Smooth muscle cell (in vitro differentiated cells): ENCODE results near the gene ZMIZ1. TPM values are rescaled to one million over a fixed set of nuclear protein-coding genes. Genes with fewer than 3 reads are reported as not detected.

ENCODE experiments used
- DNase-seq: peaks from one replicate; lab custom pipeline; 2025; ENCODE audit not compliant: unreplicated experiment; lab: John Stamatoyannopoulos, UW
- H2AFZ ChIP-seq: fragments of 200-600 bp; sonication (generic); 2 replicates; pipeline ENCODE4 v1.6.0; 2016; ENCODE audit warnings: antibody characterized with exemption, low read depth, mild to moderate bottlenecking
- H3F3A ChIP-seq: fragments of 200-600 bp; sonication (generic); 2 replicates; pipeline ENCODE4 v1.6.0; 2017; ENCODE audit warnings: antibody characterized with exemption, low read depth
- H3K27ac ChIP-seq: fragments of 200-600 bp; sonication (generic); 2 replicates; pipeline ENCODE4 v1.5.1; 2016; ENCODE audit warnings: low read depth, mild to moderate bottlenecking
- H3K27me3 ChIP-seq: fragments of 200-600 bp; sonication (generic); 2 replicates; pipeline ENCODE4 v1.6.1; 2016; ENCODE audit warnings: low read depth, mild to moderate bottlenecking
- H3K36me3 ChIP-seq: fragments of 200-600 bp; sonication (generic); 2 replicates; pipeline ENCODE4 v1.5.1; 2016; ENCODE audit warnings: low read depth
- H3K4me1 ChIP-seq: fragments of 200-600 bp; sonication (generic); 2 replicates; pipeline ENCODE4 v1.5.1; 2016; ENCODE audit warnings: low read depth
- H3K4me2 ChIP-seq: fragments of 200-600 bp; sonication (generic); 2 replicates; pipeline ENCODE4 v1.6.0; 2016; ENCODE audit warnings: mild to moderate bottlenecking
- H3K4me3 ChIP-seq: fragments of 200-600 bp; sonication (generic); 2 replicates; pipeline ENCODE4 v1.5.1; 2016; ENCODE audit warnings: mild to moderate bottlenecking
- H3K79me2 ChIP-seq: fragments of 200-600 bp; sonication (generic); 2 replicates; pipeline ENCODE4 v1.6.0; 2016; ENCODE audit warnings: low read depth, mild to moderate bottlenecking
- H3K9ac ChIP-seq: fragments of 200-600 bp; sonication (generic); 2 replicates; pipeline ENCODE4 v1.6.0; 2016; ENCODE audit warnings: low read depth
- H3K9me3 ChIP-seq: fragments of 200-600 bp; sonication (generic); replicated peaks from 2 replicates; pipeline ENCODE4 v1.5.1; 2016; ENCODE audit warnings: low read depth
- H4K20me1 ChIP-seq: fragments of 200-600 bp; sonication (generic); 2 replicates; pipeline ENCODE4 v1.6.0; 2016; ENCODE audit warnings: low read depth
- CTCF ChIP-seq: fragments of 200-600 bp; sonication (generic); IDR thresholded peaks from 2 replicates; pipeline ENCODE4 v1.5.1; 2017; ENCODE audit warnings: borderline replicate concordance, mild to moderate bottlenecking, antibody characterized with exemption; ENCODE audit not compliant: insufficient read depth, poor library complexity, severe bottlenecking
- WGBS: methylation state at CpG from one replicate; pipeline ENCODE4 v1.1.7; 2016; ENCODE audit warnings: low lambda C conversion rate; 5-methylcytosine and 5-hydroxymethylcytosine counted together
- polyA plus RNA-seq: library from polyadenylated mRNA; unstranded; fragments of >200 nt; fragmentation: Nextera tagmentation; extraction: Ambion mirVana; gene quantifications from 2 replicates; pipeline ENCODE4 v1.2.1, GENCODE V29; 2016
- total RNA-seq: library from RNA; depleted of rRNA; stranded (reverse); fragments of >200 nt; gene quantifications from 2 replicates; pipeline ENCODE4 v1.2.3, GENCODE V29; 2014

The ZMIZ1 gene
- total and polyA plus RNA-seq, 2 experiments from 2014 or later: 24.2 to 31.3 TPM

GRCh38 chr10:79165070-79165778, 96.5 kb downstream of the ZMIZ1 start:
- Histone ChIP-seq H3K4me1 (no peaks in the 10 kb centered on the region), H3K9me3 (no peaks in the 10 kb centered on the region), H3K79me2 (peaks cover 34% of the 10 kb centered on the region), H3K27me3 (no peaks in the 10 kb centered on the region), H3K9ac (no peak overlapping the region), H3K4me2 (no peak overlapping the region), H3K36me3 (no peaks in the 10 kb centered on the region), H2AFZ (no peak overlapping the region), H3K4me3 (no peak overlapping the region), H3K27ac (no peak overlapping the region), H4K20me1 (peaks cover 98% of the 10 kb centered on the region), H3F3A (no peaks in the 10 kb centered on the region)
- TF ChIP-seq CTCF: no peak
- 87% methylated on average over 11 of the region's 11 CpGs for WGBS
- DNase-seq: no peak

- H3K9ac ChIP-seq: no peak overlapping the region
- DNase-seq: no peak
- no peak overlapping the region for H3K4me2 ChIP-seq
- H3F3A ChIP-seq: no peaks in the 10 kb centered on the region
- H4K20me1 ChIP-seq: peaks cover 97% of the 10 kb centered on the region
- H3K4me3 ChIP-seq: no peak overlapping the region
- peaks cover 34% of the 10 kb centered on the region for H3K79me2 ChIP-seq
- no peak for TF ChIP-seq CTCF
- no peaks in the 10 kb centered on the region for H3K27me3 ChIP-seq
- no peaks in the 10 kb centered on the region for H3K9me3 ChIP-seq
- H3K4me1 ChIP-seq: no peaks in the 10 kb centered on the region
- H2AFZ ChIP-seq: no peak overlapping the region
- H3K36me3 ChIP-seq: no peaks in the 10 kb centered on the region
- no peak overlapping the region for H3K27ac ChIP-seq
- 91% methylated on average over 7 of the region's 7 CpGs for WGBS
Observed at GRCh38 chr10:79166312-79166721, 97.6 kb downstream of the ZMIZ1 start.

DNA sequence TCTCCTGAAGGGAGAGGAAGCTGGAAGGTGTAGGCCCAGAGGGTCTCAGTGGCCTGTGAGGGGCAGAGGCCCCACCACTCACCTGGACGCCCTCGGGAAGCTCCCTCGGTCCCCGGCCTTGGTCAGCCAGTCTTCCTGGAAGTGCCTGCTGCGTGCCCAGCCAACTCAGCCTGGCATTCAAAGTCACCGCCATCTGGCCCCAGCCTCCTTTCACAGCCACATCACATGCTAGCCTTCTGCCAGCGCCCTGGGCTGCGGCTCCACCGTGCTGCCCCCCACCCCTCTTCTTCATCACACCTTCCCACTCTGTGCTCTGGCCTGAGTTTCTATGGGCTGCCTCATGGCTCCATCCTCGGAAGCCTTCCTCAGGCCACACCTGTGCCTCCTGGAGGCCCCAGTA, 98.0 kb downstream of the ZMIZ1 start:
- no peak for DNase-seq
- H4K20me1 ChIP-seq: peaks cover 97% of the 10 kb centered on the region
- 98% methylated on average over 10 of the region's 10 CpGs for WGBS
- H3K79me2 ChIP-seq: peaks cover 30% of the 10 kb centered on the region
- no peaks in the 10 kb centered on the region for H3K4me1 ChIP-seq
- no peak overlapping the region for H3K27ac ChIP-seq
- H3K4me3 ChIP-seq: no peak overlapping the region
- no peaks in the 10 kb centered on the region for H3K27me3 ChIP-seq
- no peaks in the 10 kb centered on the region for H3K36me3 ChIP-seq
- H3F3A ChIP-seq: no peaks in the 10 kb centered on the region
- H3K9ac ChIP-seq: no peak overlapping the region
- TF ChIP-seq CTCF: no peak
- H3K9me3 ChIP-seq: no peaks in the 10 kb centered on the region
- H3K4me2 ChIP-seq: no peak overlapping the region
- no peak overlapping the region for H2AFZ ChIP-seq

GRCh38 chr10:79167537-79167936, 98.8 kb downstream of the ZMIZ1 start:
- no peak for TF ChIP-seq CTCF
- H3K4me2 ChIP-seq: no peak overlapping the region
- peaks cover 28% of the 10 kb centered on the region for H3K79me2 ChIP-seq
- no peak overlapping the region for H3K27ac ChIP-seq
- H3K4me3 ChIP-seq: no peak overlapping the region
- no peaks in the 10 kb centered on the region for H3K27me3 ChIP-seq
- no peak overlapping the region for H2AFZ ChIP-seq
- H4K20me1 ChIP-seq: peaks cover 95% of the 10 kb centered on the region
- H3F3A ChIP-seq: no peaks in the 10 kb centered on the region
- H3K4me1 ChIP-seq: no peaks in the 10 kb centered on the region
- 91% methylated on average over 8 of the region's 8 CpGs for WGBS
- H3K36me3 ChIP-seq: no peaks in the 10 kb centered on the region
- DNase-seq: no peak
- no peaks in the 10 kb centered on the region for H3K9me3 ChIP-seq
- no peak overlapping the region for H3K9ac ChIP-seq
